GM06990 (cell line): ENCODE data around the gene FBLN2.

ENCODE experiments used
- DNase-seq: peaks from one replicate; pipeline ENCODE4 v3.0.0-alpha.2; 2011; ENCODE audit not compliant: insufficient read length; ENCODE audit errors: extremely low read depth
- H3K27me3 ChIP-seq: replicated peaks from 2 replicates; pipeline ENCODE4 v1.6.0; 2011; ENCODE audit warnings: low read length; ENCODE audit not compliant: control insufficient read depth, insufficient read depth
- H3K36me3 ChIP-seq: 2 replicates; pipeline ENCODE4 v1.5.1; 2011; ENCODE audit warnings: low read length; ENCODE audit not compliant: control insufficient read depth, insufficient read depth
- H3K4me3 ChIP-seq: replicated peaks from 2 replicates; pipeline ENCODE4 v1.5.1; 2011; ENCODE audit warnings: low read depth, mild to moderate bottlenecking, control low read depth, low read length
- TF ChIP-seq, protein P1 (sequence below): IDR thresholded peaks from 2 replicates; pipeline ENCODE4 v1.5.1; 2011; ENCODE audit warnings: low read length, control low read depth, mild to moderate bottlenecking, inconsistent platforms; ENCODE audit not compliant: insufficient read depth, poor library complexity, severe bottlenecking

The FBLN2 gene

DNA sequence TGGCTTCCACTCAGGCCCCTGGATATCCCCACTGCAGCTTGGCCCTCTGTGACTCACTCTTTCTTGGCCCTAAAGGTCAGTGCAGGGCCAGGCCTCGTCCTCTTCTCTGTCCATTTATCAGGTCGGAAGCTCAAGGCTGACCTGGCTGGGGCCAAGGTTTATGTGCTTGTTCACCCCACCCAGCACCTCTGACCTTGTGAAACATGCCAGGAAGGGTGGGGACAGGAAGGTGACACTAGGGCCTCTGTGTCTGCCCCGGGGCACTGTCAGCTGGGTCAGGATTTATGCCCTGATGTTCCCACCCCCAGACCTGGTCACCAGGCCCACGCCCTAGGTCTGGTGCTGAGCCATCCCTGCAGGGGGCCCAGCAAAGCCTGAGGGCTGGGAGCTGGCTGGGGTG lies 103.8 kb downstream of the FBLN2 start:
- DNase-seq = no peak
- Histone ChIP-seq H3K36me3 (no peaks in the 10 kb centered on the region), H3K4me3 (no peak overlapping the region), H3K27me3 (peaks cover 2% of the 10 kb centered on the region)
- TF ChIP-seq, protein P1, sequence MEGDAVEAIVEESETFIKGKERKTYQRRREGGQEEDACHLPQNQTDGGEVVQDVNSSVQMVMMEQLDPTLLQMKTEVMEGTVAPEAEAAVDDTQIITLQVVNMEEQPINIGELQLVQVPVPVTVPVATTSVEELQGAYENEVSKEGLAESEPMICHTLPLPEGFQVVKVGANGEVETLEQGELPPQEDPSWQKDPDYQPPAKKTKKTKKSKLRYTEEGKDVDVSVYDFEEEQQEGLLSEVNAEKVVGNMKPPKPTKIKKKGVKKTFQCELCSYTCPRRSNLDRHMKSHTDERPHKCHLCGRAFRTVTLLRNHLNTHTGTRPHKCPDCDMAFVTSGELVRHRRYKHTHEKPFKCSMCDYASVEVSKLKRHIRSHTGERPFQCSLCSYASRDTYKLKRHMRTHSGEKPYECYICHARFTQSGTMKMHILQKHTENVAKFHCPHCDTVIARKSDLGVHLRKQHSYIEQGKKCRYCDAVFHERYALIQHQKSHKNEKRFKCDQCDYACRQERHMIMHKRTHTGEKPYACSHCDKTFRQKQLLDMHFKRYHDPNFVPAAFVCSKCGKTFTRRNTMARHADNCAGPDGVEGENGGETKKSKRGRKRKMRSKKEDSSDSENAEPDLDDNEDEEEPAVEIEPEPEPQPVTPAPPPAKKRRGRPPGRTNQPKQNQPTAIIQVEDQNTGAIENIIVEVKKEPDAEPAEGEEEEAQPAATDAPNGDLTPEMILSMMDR = no peak

DNA sequence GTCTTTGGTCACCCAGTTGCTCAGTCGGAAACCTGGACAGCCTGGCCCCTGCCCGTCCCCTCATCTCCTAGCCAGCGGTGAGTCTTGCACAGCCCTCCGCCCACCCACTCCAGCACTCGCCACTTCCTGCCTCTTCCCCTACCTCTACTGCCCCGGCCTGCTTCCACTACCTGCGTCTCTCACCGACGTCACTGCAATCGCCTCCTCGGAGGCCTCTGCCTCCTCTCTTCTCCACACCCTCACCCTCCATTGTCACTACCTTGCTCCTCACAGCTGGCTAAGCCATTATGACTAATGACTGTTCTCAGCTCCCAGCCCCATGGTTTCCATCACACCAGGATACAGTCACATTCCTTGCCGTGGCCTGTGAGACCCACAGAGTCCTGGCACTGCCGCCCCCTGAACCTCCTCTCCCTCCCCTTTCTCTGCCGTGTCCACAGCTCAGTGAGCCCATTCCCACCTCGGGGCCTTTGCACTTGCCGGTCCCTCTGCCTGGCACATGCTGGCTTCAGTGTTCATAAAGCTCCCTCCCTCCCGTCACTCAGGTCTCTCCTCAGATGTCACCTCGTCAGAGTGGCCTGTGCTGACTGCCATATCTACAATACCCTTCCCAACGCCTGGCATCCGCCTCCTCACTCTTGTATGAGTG lies 104.8 kb downstream of the FBLN2 start:
- no peaks in the 10 kb centered on the region for H3K36me3 ChIP-seq
- no peaks in the 10 kb centered on the region; the same call in 1 of the 2 replicates for H3K27me3 ChIP-seq
- TF ChIP-seq, protein P1 = no peak
- H3K4me3 ChIP-seq = no peak overlapping the region
- no peak for DNase-seq

DNA sequence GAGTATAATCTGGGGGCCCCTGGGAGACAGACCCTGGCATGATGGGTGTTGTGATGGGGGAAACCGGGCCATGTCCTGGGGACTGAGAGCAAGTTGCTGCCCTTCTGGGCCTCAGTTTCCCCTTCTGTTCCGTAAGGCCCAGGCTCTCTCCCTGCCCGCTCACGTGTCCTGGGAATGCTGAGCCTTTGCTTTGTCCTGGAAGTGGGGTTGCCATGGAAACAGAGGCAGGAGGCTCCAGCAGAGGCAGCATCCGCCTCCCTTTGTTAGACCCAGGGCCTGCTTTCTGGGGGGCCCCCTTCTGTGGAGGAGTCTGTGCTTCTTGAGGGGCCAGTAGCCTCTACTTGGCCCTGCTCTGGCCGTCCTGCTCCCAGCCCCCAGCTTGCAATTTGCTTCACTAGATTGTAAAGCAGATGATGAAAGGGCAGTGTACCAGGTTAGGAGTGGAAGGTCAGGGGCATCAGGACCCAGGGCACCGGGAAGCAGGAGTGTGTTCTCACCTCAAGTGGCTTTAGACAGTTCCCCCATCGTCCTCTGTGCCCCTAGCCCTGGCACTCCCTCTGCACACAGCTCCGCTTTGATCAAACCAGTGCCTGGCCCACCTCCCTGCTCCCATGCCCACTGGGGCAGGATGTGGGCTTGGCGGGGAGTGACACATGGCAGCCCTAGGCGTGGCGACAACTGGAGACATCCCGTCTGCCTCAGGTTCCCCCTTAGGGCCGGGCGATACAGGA lies 105.6 kb downstream of the FBLN2 start:
- Histone ChIP-seq H3K4me3 (no peak overlapping the region), H3K27me3 (no peaks in the 10 kb centered on the region; the same call in 1 of the 2 replicates), H3K36me3 (no peaks in the 10 kb centered on the region)
- TF ChIP-seq, protein P1 = no peak
- no peak for DNase-seq

DNA sequence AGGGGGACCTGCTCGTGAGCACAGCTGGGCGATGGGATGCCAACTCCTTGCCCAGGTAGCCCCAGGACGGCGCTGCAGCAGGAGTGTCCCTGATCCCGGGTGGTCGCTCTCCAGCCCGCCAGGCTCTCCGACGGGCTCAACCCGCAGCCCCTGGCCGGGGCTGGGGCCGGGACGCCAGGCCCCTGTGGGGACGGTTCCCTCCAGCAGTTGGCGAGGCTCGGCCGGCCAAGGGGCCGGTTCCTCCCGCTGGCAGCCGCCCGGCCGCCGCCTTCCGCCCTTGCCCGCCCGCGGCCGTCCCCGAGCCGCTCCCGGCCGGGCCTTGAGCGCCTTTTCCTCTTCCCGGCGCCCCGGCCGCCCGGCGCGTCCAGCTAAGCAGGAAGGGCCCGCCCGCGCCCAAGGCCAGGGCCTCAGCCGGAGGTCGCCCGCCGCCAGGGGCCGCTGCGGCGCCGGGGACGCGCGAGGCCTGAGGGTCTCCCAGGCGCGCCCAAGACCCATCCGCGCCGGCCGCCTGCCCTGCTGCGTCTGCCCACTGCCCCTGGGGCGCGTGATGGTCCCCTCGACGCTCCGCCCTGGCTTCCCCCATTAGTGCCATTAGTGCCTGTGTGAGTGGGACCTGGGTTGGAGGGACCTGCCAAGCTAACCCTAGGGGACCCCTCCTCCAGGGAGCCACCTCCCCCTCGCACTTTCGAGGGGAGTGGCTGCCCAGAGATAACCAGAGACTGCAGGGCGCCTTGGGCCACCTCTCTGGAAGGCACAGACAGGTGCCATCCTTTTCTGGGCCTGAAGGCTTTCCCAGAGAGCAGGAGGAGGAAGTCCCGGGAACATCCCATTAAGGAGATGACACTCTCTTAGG lies 106.4 kb downstream of the FBLN2 start:
- DNase-seq = no peak
- Histone ChIP-seq H3K4me3 (no peak overlapping the region), H3K36me3 (no peaks in the 10 kb centered on the region), H3K27me3 (no peaks in the 10 kb centered on the region; the same call in 1 of the 2 replicates)
- TF ChIP-seq, protein P1 = peak; percentile 0

DNA sequence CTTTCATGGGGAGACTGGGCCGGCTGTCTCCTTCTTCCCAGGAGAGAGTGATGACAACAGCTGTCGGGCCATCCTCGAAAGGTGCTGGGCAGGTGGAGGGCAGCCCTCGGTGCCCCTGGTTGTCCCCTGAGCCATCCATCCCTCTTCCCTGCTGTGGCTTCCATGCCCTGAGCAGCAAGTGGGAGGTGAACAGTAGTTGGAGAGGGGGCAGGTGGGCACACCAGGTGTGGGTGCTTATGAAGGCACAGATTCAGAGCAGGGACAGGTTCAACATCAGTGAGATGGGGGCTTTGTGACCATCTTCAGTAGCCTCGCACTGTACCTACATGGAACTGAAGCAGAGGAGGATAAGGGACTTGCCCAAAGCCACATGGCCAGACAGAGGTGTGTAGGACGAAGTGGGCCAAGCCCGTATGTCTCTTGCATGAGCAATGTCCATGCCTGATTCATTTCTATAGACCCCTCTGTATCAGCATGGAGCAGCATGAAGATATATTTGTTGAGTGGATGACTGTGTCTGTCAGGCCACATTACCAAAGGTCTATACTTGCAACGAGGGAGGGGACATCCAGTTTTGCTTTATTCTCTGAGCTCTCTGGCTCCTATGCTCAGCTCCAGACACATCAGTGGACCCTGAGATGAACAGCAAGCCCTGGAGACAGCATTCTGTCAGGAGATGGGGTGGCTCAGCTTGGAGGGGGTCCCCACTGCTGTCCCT lies 107.8 kb downstream of the FBLN2 start:
- no peak for DNase-seq
- Histone ChIP-seq H3K4me3 (no peak overlapping the region), H3K27me3 (no peaks in the 10 kb centered on the region; the same call in 1 of the 2 replicates), H3K36me3 (no peaks in the 10 kb centered on the region)
- TF ChIP-seq, protein P1 = peak; percentile 30
